ENCODE data around the gene AEBP1. TPM values are rescaled to one million over a fixed set of nuclear protein-coding genes. Genes with fewer than 3 reads are reported as not detected.

Gene AEBP1
- total RNA-seq, 1 donor from 2014 or later, result 21.7 TPM

DNA sequence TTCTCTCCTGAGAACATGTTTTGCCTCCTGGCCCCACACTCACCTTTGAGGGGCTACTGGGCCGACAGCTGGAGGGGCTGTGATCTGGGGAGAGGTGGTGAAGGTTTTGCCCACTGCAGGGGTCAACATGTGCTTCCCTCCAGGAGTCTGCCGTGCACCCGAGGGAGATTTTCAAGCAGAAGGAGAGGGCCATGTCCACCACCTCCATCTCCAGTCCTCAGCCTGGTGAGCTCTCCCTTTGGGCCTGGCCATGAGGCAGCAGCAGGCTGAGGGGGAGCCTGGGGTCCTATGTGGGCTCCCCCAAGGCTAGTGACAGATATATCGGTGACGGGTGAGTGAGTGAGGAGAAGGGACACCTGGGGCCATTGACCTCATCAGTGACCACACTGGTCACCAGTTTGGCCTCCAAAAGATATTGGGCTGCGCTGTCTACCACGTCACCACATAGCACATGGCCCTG, 45.4 kb upstream of the AEBP1 start:
- Mint-ChIP-seq H3K4me1 (peaks cover 74% of the 10 kb centered on the region), H3K27me3 (no peaks in the 10 kb centered on the region), H3K4me3 (peak overlapping the region; percentile 82), H3K27ac (peak overlapping the region; percentile 98), H3K9me3 (no peaks in the 10 kb centered on the region), H3K36me3 (ENCODE audit: low read depth) (peaks cover 90% of the 10 kb centered on the region)
- TF ChIP-seq, protein P1, sequence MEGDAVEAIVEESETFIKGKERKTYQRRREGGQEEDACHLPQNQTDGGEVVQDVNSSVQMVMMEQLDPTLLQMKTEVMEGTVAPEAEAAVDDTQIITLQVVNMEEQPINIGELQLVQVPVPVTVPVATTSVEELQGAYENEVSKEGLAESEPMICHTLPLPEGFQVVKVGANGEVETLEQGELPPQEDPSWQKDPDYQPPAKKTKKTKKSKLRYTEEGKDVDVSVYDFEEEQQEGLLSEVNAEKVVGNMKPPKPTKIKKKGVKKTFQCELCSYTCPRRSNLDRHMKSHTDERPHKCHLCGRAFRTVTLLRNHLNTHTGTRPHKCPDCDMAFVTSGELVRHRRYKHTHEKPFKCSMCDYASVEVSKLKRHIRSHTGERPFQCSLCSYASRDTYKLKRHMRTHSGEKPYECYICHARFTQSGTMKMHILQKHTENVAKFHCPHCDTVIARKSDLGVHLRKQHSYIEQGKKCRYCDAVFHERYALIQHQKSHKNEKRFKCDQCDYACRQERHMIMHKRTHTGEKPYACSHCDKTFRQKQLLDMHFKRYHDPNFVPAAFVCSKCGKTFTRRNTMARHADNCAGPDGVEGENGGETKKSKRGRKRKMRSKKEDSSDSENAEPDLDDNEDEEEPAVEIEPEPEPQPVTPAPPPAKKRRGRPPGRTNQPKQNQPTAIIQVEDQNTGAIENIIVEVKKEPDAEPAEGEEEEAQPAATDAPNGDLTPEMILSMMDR (IDR thresholded peaks at IDR 0.05), result no peak
- peak; percentile 38 for DNase-seq
- ATAC-seq (ENCODE audit: low read depth), result peak; percentile 29
- intact Hi-C loops (cut with micrococcal nuclease), result loop anchor here (1.0 kb wide), 4 partner anchors 9 to 24 kb away; partner anchors contain the start of gene POLM
- ChIA-PET POLR2A (interaction anchor here (0.6 to 2.9 kb wide), 11 partner anchors 8 to 920 kb away, joined by 3 to 37 read pairs (median 5); partner anchors contain the start of genes DBNL, MYO1G and YKT6), CTCF (no interaction called here)

DNA sequence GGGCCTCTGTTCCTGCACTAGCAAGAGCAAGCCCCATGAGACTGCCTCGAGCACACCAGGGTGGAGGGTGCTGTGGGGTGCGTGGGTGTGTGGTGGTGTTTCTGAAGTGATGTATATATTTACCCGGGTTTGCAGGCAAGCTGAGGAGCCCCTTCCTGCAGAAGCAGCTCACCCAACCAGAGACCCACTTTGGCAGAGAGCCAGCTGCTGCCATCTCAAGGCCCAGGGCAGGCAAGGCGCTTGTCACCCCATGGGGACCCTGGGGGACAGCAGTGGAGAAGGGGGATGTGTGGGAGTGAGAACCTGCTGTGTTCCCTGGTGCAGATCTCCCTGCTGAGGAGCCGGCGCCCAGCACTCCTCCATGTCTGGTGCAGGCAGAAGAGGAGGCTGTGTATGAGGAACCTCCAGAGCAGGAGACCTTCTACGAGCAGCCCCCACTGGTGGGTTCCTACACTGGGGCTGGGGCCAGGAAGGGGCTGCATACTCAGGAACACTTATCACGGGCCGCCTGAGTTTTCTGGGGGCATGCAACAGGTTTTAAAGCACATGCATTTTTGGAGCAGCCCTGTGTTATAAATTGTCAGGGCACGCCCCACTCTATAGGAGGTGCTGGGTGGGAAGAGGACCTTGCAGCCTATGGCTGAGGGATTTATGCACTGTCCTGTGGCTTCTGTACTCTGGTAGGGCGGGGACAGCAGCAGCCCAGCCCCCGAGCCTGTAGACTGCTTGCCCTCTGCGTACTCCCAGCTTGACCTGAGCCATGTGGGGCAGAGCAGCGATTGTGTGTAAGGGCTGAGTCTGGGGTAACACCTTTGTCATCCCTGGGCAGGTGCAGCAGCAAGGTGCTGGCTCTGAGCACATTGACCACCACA, 44.7 kb upstream of the AEBP1 start:
- POLR2A ChIA-PET, result interaction anchor here (0.9 to 2.9 kb wide), 9 partner anchors 12 to 920 kb away, joined by 3 to 37 read pairs (median 5); partner anchors contain the start of genes DBNL, MYO1G and YKT6
- H3K4me1 Mint-ChIP-seq, result peaks cover 74% of the 10 kb centered on the region

DNA sequence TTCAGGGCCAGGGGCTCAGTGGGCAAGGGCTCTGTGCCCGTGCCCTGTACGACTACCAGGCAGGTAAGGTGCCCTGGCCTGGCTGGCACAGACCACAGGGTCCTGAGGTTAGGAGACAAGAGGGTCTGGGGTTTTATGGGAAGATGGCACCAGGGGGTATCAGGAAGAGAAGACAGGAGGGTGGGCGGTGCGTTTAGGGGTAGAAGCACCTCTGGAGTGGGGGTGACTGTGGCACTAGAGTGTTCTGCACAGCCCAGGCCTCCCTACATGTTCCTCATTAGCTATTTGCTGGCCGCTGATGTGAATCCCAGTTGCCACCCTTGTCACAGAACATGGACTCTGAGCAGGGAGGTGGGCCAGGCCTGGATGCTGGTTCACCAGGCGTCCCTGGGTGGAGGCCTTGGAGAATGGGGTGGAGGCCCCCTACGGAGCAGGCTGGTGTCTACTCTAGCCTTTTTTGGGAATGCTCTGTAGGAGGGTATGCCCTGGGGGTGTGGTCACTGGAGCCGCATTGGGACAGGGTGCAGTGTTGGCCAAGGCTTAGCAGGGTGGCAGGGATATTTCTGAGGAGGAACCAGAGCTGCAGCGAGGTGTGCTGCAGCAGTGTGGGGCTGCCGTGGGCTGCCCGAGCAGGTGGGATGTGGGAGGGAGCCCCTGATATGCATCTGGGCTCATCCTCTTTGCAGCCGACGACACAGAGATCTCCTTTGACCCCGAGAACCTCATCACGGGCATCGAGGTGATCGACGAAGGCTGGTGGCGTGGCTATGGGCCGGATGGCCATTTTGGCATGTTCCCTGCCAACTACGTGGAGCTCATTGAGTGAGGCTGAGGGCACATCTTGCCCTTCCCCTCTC, 43.8 kb upstream of the AEBP1 start:
- Mint-ChIP-seq H3K27ac (peak overlapping the region; percentile 98), H3K4me1 (peaks cover 70% of the 10 kb centered on the region), H3K4me3 (peak overlapping the region; percentile 82), H3K27me3 (no peaks in the 10 kb centered on the region), H3K36me3 (ENCODE audit: low read depth) (peaks cover 80% of the 10 kb centered on the region), H3K9me3 (no peaks in the 10 kb centered on the region)
- ChIA-PET POLR2A (interaction anchor here (1.0 to 2.3 kb wide), 3 partner anchors 13 to 21 kb away, joined by 3 to 9 read pairs (median 3); no protein-coding TSS in a partner anchor), CTCF (no interaction called here)
- TF ChIP-seq, protein P1 (IDR thresholded peaks at IDR 0.05), result no peak
- DNase-seq (peak; percentile 14), ATAC-seq (ENCODE audit: low read depth) (no peak)
- intact Hi-C loops (cut with micrococcal nuclease), result no loop called here

More for the DNA sequence above, 44.7 kb upstream of the AEBP1 start:
- TF ChIP-seq, protein P1 (IDR thresholded peaks at IDR 0.05), result no peak
- CTCF ChIA-PET, result no interaction called here
- ATAC-seq (ENCODE audit: low read depth), result peak; percentile 89
- peak; percentile 57 for DNase-seq
- peak overlapping the region; percentile 98 for H3K27ac Mint-ChIP-seq
- H3K27me3 Mint-ChIP-seq, result no peaks in the 10 kb centered on the region
- intact Hi-C loops (cut with micrococcal nuclease), result loop anchor here (1.0 kb wide), 4 partner anchors 8 to 23 kb away; partner anchors contain the start of gene POLM
- peak overlapping the region; percentile 82 for H3K4me3 Mint-ChIP-seq
- no peaks in the 10 kb centered on the region for H3K9me3 Mint-ChIP-seq
- H3K36me3 Mint-ChIP-seq (ENCODE audit: low read depth), result peaks cover 87% of the 10 kb centered on the region

DNA sequence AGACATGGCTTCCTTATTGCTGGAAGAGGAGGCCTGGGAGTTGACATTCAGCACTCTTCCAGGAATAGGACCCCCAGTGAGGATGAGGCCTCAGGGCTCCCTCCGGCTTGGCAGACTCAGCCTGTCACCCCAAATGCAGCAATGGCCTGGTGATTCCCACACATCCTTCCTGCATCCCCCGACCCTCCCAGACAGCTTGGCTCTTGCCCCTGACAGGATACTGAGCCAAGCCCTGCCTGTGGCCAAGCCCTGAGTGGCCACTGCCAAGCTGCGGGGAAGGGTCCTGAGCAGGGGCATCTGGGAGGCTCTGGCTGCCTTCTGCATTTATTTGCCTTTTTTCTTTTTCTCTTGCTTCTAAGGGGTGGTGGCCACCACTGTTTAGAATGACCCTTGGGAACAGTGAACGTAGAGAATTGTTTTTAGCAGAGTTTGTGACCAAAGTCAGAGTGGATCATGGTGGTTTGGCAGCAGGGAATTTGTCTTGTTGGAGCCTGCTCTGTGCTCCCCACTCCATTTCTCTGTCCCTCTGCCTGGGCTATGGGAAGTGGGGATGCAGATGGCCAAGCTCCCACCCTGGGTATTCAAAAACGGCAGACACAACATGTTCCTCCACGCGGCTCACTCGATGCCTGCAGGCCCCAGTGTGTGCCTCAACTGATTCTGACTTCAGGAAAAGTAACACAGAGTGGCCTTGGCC, 43.0 kb upstream of the AEBP1 start:
- ChIA-PET POLR2A (interaction anchor here (1.0 kb wide), 2 partner anchors 14 to 17 kb away, joined by 3 read pairs; no protein-coding TSS in a partner anchor), CTCF (no interaction called here)
- H3K9me3 Mint-ChIP-seq, result no peaks in the 10 kb centered on the region
- H3K36me3 Mint-ChIP-seq (ENCODE audit: low read depth), result peaks cover 72% of the 10 kb centered on the region
- H3K4me3 Mint-ChIP-seq, result no peak overlapping the region
- DNase-seq, result peak; percentile 7
- intact Hi-C loops (cut with micrococcal nuclease), result no loop called here
- ATAC-seq (ENCODE audit: low read depth), result no peak
- TF ChIP-seq, protein P1 (IDR thresholded peaks at IDR 0.05), result no peak
- H3K4me1 Mint-ChIP-seq, result peaks cover 70% of the 10 kb centered on the region
- no peaks in the 10 kb centered on the region for H3K27me3 Mint-ChIP-seq
- H3K27ac Mint-ChIP-seq, result peak overlapping the region; percentile 98

All from activated B cell treated with CpG ODN at 0.5 μM for 24 hours (primary cell).